Endothelial cell (in vitro differentiated cells): Measurements from ENCODE around the gene AKAP12. TPM values are rescaled to one million over a fixed set of nuclear protein-coding genes. Genes with fewer than 3 reads are reported as not detected.
A peak's percentile ranks its signal among the peaks of the same experiment; 100 is the strongest.

Experiments used
- DNase-seq: peaks from one replicate; pipeline ENCODE4 v3.0.0; 2021; ENCODE audit warnings: low spot score
- H3K27ac Mint-ChIP-seq: one replicate; pipeline ENCODE4 v1.8.0; 2021; ENCODE audit warnings: mixed read lengths, inconsistent platforms; ENCODE audit not compliant: unreplicated experiment
- H3K27me3 Mint-ChIP-seq: one replicate; pipeline ENCODE4 v1.8.0; 2021; ENCODE audit warnings: mild to moderate bottlenecking, moderate library complexity, mixed read lengths, inconsistent platforms; ENCODE audit not compliant: unreplicated experiment
- H3K36me3 Mint-ChIP-seq: one replicate; pipeline ENCODE4 v1.8.0; 2021; ENCODE audit warnings: mild to moderate bottlenecking, low read depth, mixed read lengths, inconsistent platforms; ENCODE audit not compliant: unreplicated experiment
- H3K4me1 Mint-ChIP-seq: one replicate; pipeline ENCODE4 v1.8.0; 2021; ENCODE audit warnings: mild to moderate bottlenecking, mixed read lengths, inconsistent platforms; ENCODE audit not compliant: unreplicated experiment
- H3K4me3 Mint-ChIP-seq: one replicate; pipeline ENCODE4 v1.8.0; 2021; ENCODE audit warnings: mild to moderate bottlenecking, mixed read lengths, inconsistent platforms; ENCODE audit not compliant: unreplicated experiment
- H3K9me3 Mint-ChIP-seq: one replicate; pipeline ENCODE4 v1.8.0; 2021; ENCODE audit warnings: mixed read lengths, inconsistent platforms; ENCODE audit not compliant: unreplicated experiment
- CTCF ChIP-seq: fragments of 200-600 bp; sonication (generic); IDR thresholded peaks from one replicate; pipeline ENCODE4 v1.5.0; 2021; ENCODE audit warnings: antibody characterized with exemption; ENCODE audit not compliant: unreplicated experiment
- total RNA-seq: library from RNA; stranded (reverse); fragmentation: NEBNext Ultra II Directional; extraction: Animal tissue kit (Norgen Biotek cat#: 25700); gene quantifications from one replicate; pipeline ENCODE4 v1.2.1, GENCODE V29; 2021; ENCODE audit not compliant: unreplicated experiment

The AKAP12 gene
- total RNA-seq, 1 donor from 2014 or later = 70.1 TPM

- no peak overlapping the region for H3K27ac Mint-ChIP-seq
- DNase-seq = no peak
- no peak for TF ChIP-seq CTCF
- peaks cover 3% of the 10 kb centered on the region for H3K36me3 Mint-ChIP-seq
- H3K9me3 Mint-ChIP-seq = no peaks in the 10 kb centered on the region
- peaks cover 28% of the 10 kb centered on the region for H3K4me1 Mint-ChIP-seq
- peak overlapping the region; percentile 92 for H3K4me3 Mint-ChIP-seq
- no peaks in the 10 kb centered on the region for H3K27me3 Mint-ChIP-seq
Measured at GRCh38 chr6:151242420-151242861, 2.7 kb downstream of the AKAP12 start.

- H3K4me3 Mint-ChIP-seq = no peak overlapping the region
- H3K27me3 Mint-ChIP-seq = no peaks in the 10 kb centered on the region
- H3K27ac Mint-ChIP-seq = no peak overlapping the region
- peaks cover 28% of the 10 kb centered on the region for H3K4me1 Mint-ChIP-seq
- no peak for DNase-seq
- peaks cover 3% of the 10 kb centered on the region for H3K36me3 Mint-ChIP-seq
- no peak for TF ChIP-seq CTCF
- H3K9me3 Mint-ChIP-seq = no peaks in the 10 kb centered on the region
Measured at GRCh38 chr6:151243481-151243880, 3.7 kb downstream of the AKAP12 start.

- Mint-ChIP-seq H3K4me3 (no peak overlapping the region), H3K27me3 (no peaks in the 10 kb centered on the region), H3K27ac (no peak overlapping the region), H3K36me3 (no peaks in the 10 kb centered on the region), H3K4me1 (peaks cover 11% of the 10 kb centered on the region), H3K9me3 (no peaks in the 10 kb centered on the region)
- TF ChIP-seq CTCF = no peak
- no peak for DNase-seq
Measured at GRCh38 chr6:151247490-151247889, 7.7 kb downstream of the AKAP12 start.

GRCh38 chr6:151248295-151248694 lies 8.5 kb downstream of the AKAP12 start:
- Mint-ChIP-seq H3K9me3 (no peaks in the 10 kb centered on the region), H3K36me3 (no peaks in the 10 kb centered on the region), H3K27ac (no peak overlapping the region), H3K4me1 (peaks cover 4% of the 10 kb centered on the region), H3K27me3 (no peaks in the 10 kb centered on the region), H3K4me3 (no peak overlapping the region)
- TF ChIP-seq CTCF = no peak
- no peak for DNase-seq

- no peaks in the 10 kb centered on the region for H3K27me3 Mint-ChIP-seq
- peaks cover 10% of the 10 kb centered on the region for H3K4me1 Mint-ChIP-seq
- H3K9me3 Mint-ChIP-seq = no peaks in the 10 kb centered on the region
- TF ChIP-seq CTCF = no peak
- H3K36me3 Mint-ChIP-seq = no peaks in the 10 kb centered on the region
- H3K27ac Mint-ChIP-seq = no peak overlapping the region
- H3K4me3 Mint-ChIP-seq = no peak overlapping the region
- DNase-seq = no peak
Measured at GRCh38 chr6:151252634-151253033, 12.9 kb downstream of the AKAP12 start.
